Heart left ventricle (tissue), 13 donors: ENCODE data around the gene ARVCF.

Experiments used
- CTCF ChIP-seq, 12 donors: fragments of 200-600 bp; sonication (generic) in 4 of 12; IDR thresholded peaks; one replicate each; pipeline versions ENCODE4 v1.5.0 to v1.8.0; 2018 to 2022; ENCODE audit warnings: antibody characterized with exemption in 12 of 12, mild to moderate bottlenecking in 5 of 12
- POLR2A ChIP-seq, 2 donors: fragments of 450-650 bp; IDR thresholded peaks; one replicate each; pipeline ENCODE4 v1.6.1; 2017; ENCODE audit warnings: antibody characterized with exemption in 2 of 2, mild to moderate bottlenecking in 2 of 2, moderate library complexity in 2 of 2
- donor health status: ischemic (EF 13 %, LVEDD 7.1; RV severe dilation, severe dysfunction).
- donor health status: DM: no; HTN: yes; CAD: no.
- donor health status: DM: no; HTN: no; CAD: no.
- donor health status: ischemic (EF 25% LVEDD 6.9; RV normal size, moderate dysfunction).
- donor health status: ischemic (EF 25% LVEDD 5.7; RV mildly dilated, moderate dysfunction).
- donor health status: ischemic (EF 35%, LVEDD 5.7; RV mildly dilated, moderate dysfunction).
- donor health status: nonischemic (EF 11% LVEDD 7.7; RV severe dilation, severe dysfunction).
- donor health status: DM: yes; HTN: yes; CAD: no.
- donor health status: PGD.
- donor health status: ischemic (EF 29% LVEDD 5.4; RV normal size, mild dysfunction).
- donor health status: nonischemic (EF 23%, LVEDD 6.1; RV moderate dilation, normal function).

- TF ChIP-seq CTCF (IDR thresholded peaks at IDR 0.05) (no peak), POLR2A (IDR thresholded peaks at IDR 0.05) (no peak)
Measured at GRCh38 chr22:19992481-19992911, 24.1 kb downstream of the ARVCF start.
